Ureter (tissue), 1 donor: ENCODE data around the gene ZBTB32. TPM values are rescaled to one million over a fixed set of nuclear protein-coding genes. Genes with fewer than 3 reads are reported as not detected.

ENCODE experiments used
- total RNA-seq: library from RNA; stranded (reverse); gene quantifications from one replicate; pipeline ENCODE4 v1.2.4, GENCODE V29; 2023
- donor health status: DM: yes; HTN: yes; CAD: no.

The ZBTB32 gene
- total RNA-seq, 1 donor from 2014 or later = not detected

Other genes with a start within 250 kb of the ZBTB32 start
- not detected for gene KRTDAP, start 214.1 kb upstream of the ZBTB32 start, total RNA-seq
- 131 TPM for gene DMKN, start 190.9 kb upstream of the ZBTB32 start, total RNA-seq
- not detected for gene SBSN, start 176.2 kb upstream of the ZBTB32 start, total RNA-seq
- gene GAPDHS, start 171.1 kb upstream of the ZBTB32 start, total RNA-seq = not detected
- gene TMEM147, start 158.9 kb upstream of the ZBTB32 start, total RNA-seq = 113 TPM
- not detected for gene ATP4A, start 140.9 kb upstream of the ZBTB32 start, total RNA-seq
- gene PMIS2, start 118.4 kb upstream of the ZBTB32 start, total RNA-seq = not detected
- 19.2 TPM for gene HAUS5, start 91.8 kb upstream of the ZBTB32 start, total RNA-seq
- gene RBM42, start 75.5 kb upstream of the ZBTB32 start, total RNA-seq = 66.6 TPM
- 1.1 TPM for gene ETV2, start 62.8 kb upstream of the ZBTB32 start, total RNA-seq
- 473 TPM for gene COX6B1, start 56.2 kb upstream of the ZBTB32 start, total RNA-seq
- 631 TPM for gene UPK1A, start 38.0 kb upstream of the ZBTB32 start, total RNA-seq
- gene KMT2B, start 13.4 kb downstream of the ZBTB32 start, total RNA-seq = 43.7 TPM
- 14.7 TPM for gene IGFLR1, start 37.9 kb downstream of the ZBTB32 start, total RNA-seq
- 32.9 TPM for gene U2AF1L4, start 40.9 kb downstream of the ZBTB32 start, total RNA-seq
- gene PSENEN, start 41.1 kb downstream of the ZBTB32 start, total RNA-seq = 81.1 TPM
- 7.2 TPM for gene LIN37, start 44.0 kb downstream of the ZBTB32 start, total RNA-seq
- gene HSPB6, start 52.5 kb downstream of the ZBTB32 start, total RNA-seq = 80.9 TPM
- 51.1 TPM for gene PROSER3, start 53.6 kb downstream of the ZBTB32 start, total RNA-seq
- 17.8 TPM for gene ARHGAP33, start 71.0 kb downstream of the ZBTB32 start, total RNA-seq
- not detected for gene PRODH2, start 108.3 kb downstream of the ZBTB32 start, total RNA-seq
- not detected for gene NPHS1, start 147.9 kb downstream of the ZBTB32 start, total RNA-seq
- gene KIRREL2, start 152.4 kb downstream of the ZBTB32 start, total RNA-seq = not detected
- gene APLP1, start 164.0 kb downstream of the ZBTB32 start, total RNA-seq = 6.2 TPM
- 14.1 TPM for gene NFKBID, start 196.0 kb downstream of the ZBTB32 start, total RNA-seq
- 6.8 TPM for gene HCST, start 198.0 kb downstream of the ZBTB32 start, total RNA-seq
- 18.7 TPM for gene TYROBP, start 203.7 kb downstream of the ZBTB32 start, total RNA-seq
- gene LRFN3, start 231.8 kb downstream of the ZBTB32 start, total RNA-seq = 9.6 TPM